Thyroid gland (tissue), 4 donors: ENCODE results near the gene MEAF6. TPM values are rescaled to one million over a fixed set of nuclear protein-coding genes. Genes with fewer than 3 reads are reported as not detected.

Experiments
- DNase-seq, 2 donors: peaks; one replicate each; pipeline ENCODE4 v3.0.0-alpha.2; 2019
- H3K27ac ChIP-seq, 3 donors: fragments of 200-600 bp; sonication (generic); 1 replicate in 2 of 3; 2 replicates in 1 of 3; pipeline ENCODE4 v1.5.1; 2016 to 2019; ENCODE audit warnings: mild to moderate bottlenecking in 1 of 3, moderate library complexity in 1 of 3
- H3K27me3 ChIP-seq: fragments of 200-600 bp; sonication (generic); one replicate; pipeline ENCODE4 v1.5.1; 2019
- H3K36me3 ChIP-seq, 2 donors: fragments of 200-600 bp; sonication (generic); one replicate each; pipeline ENCODE4 v1.5.1; 2016 to 2019
- H3K4me1 ChIP-seq, 2 donors: fragments of 200-600 bp; sonication (generic); one replicate each; pipeline ENCODE4 v1.5.1; 2017 to 2019
- H3K4me3 ChIP-seq, 3 donors: fragments of 200-600 bp; sonication (generic); replicated peaks in 1 of 3; 1 replicate in 2 of 3; 2 replicates in 1 of 3; pipeline ENCODE4 v1.5.1; 2016; ENCODE audit warnings: mild to moderate bottlenecking in 1 of 3
- H3K9me3 ChIP-seq: fragments of 200-600 bp; sonication (generic); one replicate; pipeline ENCODE4 v1.5.1; 2017
- POLR2A ChIP-seq, 2 donors: fragments of 450-650 bp; IDR thresholded peaks; one replicate each; pipeline ENCODE4 v1.6.1; 2017; ENCODE audit warnings: antibody characterized with exemption in 2 of 2, mild to moderate bottlenecking in 2 of 2, moderate library complexity in 1 of 2
- WGBS, 2 donors: methylation state at CpG; one replicate each; pipeline ENCODE4 v1.1.5; 2017; 5-methylcytosine and 5-hydroxymethylcytosine counted together
- intact Hi-C: fragments of 100-400 bp; cut with DNase I; formaldehyde crosslinking; loops from one replicate; pipeline ENCODE4 v1.15.1; 2023
- total RNA-seq, 4 donors: library from RNA; depleted of rRNA; stranded (reverse); fragments of >200 nt; gene quantifications; one replicate each; pipeline ENCODE4 v1.2.3, GENCODE V29; 2016
- TF ChIP-seq, protein P1 (sequence below), 6 experiments: fragments of 200-600 bp in 3 of 6; fragments of 450-650 bp in 3 of 6; sonication (generic) in 3 of 6; IDR thresholded peaks; one replicate each; pipeline ENCODE4 v1.5.1; 2016 to 2019; ENCODE audit warnings: antibody characterized with exemption in 6 of 6, mild to moderate bottlenecking in 2 of 6, inconsistent platforms in 1 of 6, moderate library complexity in 1 of 6

The MEAF6 gene
- total RNA-seq, 4 donors from 2014 or later = 78.9 to 109 (median 92.7) TPM

DNA sequence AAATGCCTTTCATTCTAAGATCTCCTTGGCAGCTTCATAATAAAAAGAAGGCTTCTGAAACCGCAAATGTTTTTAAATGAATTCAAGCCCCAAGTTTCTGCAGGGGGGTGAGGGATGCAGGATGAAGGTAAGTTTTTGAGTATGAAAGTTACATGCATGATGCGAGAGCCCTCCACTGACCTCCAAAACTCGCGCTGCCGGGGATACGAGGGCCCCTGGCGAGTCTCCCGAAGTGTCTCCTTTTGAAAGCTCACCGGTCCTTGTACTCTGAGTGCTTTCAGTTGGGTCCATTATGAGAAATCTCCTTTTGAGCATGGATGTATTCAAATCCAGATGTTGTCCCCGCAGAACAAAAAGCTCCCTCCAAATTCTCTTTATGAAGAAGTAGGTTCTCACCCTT is 59.0 kb downstream of the MEAF6 start:
- Histone ChIP-seq H3K27ac (no peak overlapping the region), H3K27me3 (no peaks in the 10 kb centered on the region), H3K4me3 (no peak overlapping the region), H3K9me3 (no peaks in the 10 kb centered on the region), H3K4me1 (no peaks in the 10 kb centered on the region), H3K36me3 (no peaks in the 10 kb centered on the region)
- 54 to 74% methylated on average over 10 of the region's 10 CpGs for WGBS, 2 donors
- TF ChIP-seq POLR2A (IDR thresholded peaks at IDR 0.05) = no peak
- TF ChIP-seq, protein P1, sequence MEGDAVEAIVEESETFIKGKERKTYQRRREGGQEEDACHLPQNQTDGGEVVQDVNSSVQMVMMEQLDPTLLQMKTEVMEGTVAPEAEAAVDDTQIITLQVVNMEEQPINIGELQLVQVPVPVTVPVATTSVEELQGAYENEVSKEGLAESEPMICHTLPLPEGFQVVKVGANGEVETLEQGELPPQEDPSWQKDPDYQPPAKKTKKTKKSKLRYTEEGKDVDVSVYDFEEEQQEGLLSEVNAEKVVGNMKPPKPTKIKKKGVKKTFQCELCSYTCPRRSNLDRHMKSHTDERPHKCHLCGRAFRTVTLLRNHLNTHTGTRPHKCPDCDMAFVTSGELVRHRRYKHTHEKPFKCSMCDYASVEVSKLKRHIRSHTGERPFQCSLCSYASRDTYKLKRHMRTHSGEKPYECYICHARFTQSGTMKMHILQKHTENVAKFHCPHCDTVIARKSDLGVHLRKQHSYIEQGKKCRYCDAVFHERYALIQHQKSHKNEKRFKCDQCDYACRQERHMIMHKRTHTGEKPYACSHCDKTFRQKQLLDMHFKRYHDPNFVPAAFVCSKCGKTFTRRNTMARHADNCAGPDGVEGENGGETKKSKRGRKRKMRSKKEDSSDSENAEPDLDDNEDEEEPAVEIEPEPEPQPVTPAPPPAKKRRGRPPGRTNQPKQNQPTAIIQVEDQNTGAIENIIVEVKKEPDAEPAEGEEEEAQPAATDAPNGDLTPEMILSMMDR (IDR thresholded peaks at IDR 0.05) = no peak
- intact Hi-C loops = loop anchor here (2.0 kb wide), 1 partner anchor 31 kb away; no protein-coding TSS in a partner anchor
- no peak for DNase-seq

GRCh38 chr1:37453647-37454046 is 60.9 kb downstream of the MEAF6 start:
- Histone ChIP-seq H3K36me3 (no peaks in the 10 kb centered on the region), H3K4me1 (no peaks in the 10 kb centered on the region), H3K4me3 (no peak overlapping the region), H3K27me3 (no peaks in the 10 kb centered on the region), H3K9me3 (no peaks in the 10 kb centered on the region), H3K27ac (no peak overlapping the region)
- WGBS, 2 donors = 74 to 89% methylated on average over 7 of the region's 7 CpGs
- TF ChIP-seq, protein P1 (IDR thresholded peaks at IDR 0.05) = no peak
- TF ChIP-seq POLR2A (IDR thresholded peaks at IDR 0.05) = no peak
- no peak for DNase-seq
- intact Hi-C loops = loop anchor here (2.0 to 5.0 kb wide), 2 partner anchors 33 to 229 kb away; no protein-coding TSS in a partner anchor

GRCh38 chr1:37452416-37452815 is 62.1 kb downstream of the MEAF6 start:
- intact Hi-C loops = loop anchor here (5.0 kb wide), 1 partner anchor 230 kb away; no protein-coding TSS in a partner anchor
- Histone ChIP-seq H3K4me1 (no peaks in the 10 kb centered on the region), H3K4me3 (no peak overlapping the region), H3K27ac (no peak overlapping the region), H3K36me3 (no peaks in the 10 kb centered on the region), H3K9me3 (no peaks in the 10 kb centered on the region), H3K27me3 (no peaks in the 10 kb centered on the region)
- no peak for TF ChIP-seq POLR2A (IDR thresholded peaks at IDR 0.05)
- TF ChIP-seq, protein P1 (IDR thresholded peaks at IDR 0.05) = no peak
- WGBS, 2 donors = 70 to 90% methylated on average over 4 to 5 of the region's 6 CpGs
- no peak for DNase-seq

- WGBS, 2 donors = 36 to 42% methylated on average over 5 of the region's 5 CpGs
- no peak overlapping the region for H3K27ac ChIP-seq
- DNase-seq = no peak
- H3K9me3 ChIP-seq = no peaks in the 10 kb centered on the region
- H3K27me3 ChIP-seq = no peaks in the 10 kb centered on the region
- no peaks in the 10 kb centered on the region for H3K36me3 ChIP-seq
- no peak for TF ChIP-seq POLR2A (IDR thresholded peaks at IDR 0.05)
- TF ChIP-seq, protein P1 (IDR thresholded peaks at IDR 0.05) = no peak
- intact Hi-C loops = loop anchor here (5.0 kb wide), 1 partner anchor 232 kb away; no protein-coding TSS in a partner anchor
- H3K4me1 ChIP-seq = no peaks in the 10 kb centered on the region
- H3K4me3 ChIP-seq = no peak overlapping the region
These were observed 64.6 kb downstream of the MEAF6 start for GRCh38 chr1:37449936-37450335.

DNA sequence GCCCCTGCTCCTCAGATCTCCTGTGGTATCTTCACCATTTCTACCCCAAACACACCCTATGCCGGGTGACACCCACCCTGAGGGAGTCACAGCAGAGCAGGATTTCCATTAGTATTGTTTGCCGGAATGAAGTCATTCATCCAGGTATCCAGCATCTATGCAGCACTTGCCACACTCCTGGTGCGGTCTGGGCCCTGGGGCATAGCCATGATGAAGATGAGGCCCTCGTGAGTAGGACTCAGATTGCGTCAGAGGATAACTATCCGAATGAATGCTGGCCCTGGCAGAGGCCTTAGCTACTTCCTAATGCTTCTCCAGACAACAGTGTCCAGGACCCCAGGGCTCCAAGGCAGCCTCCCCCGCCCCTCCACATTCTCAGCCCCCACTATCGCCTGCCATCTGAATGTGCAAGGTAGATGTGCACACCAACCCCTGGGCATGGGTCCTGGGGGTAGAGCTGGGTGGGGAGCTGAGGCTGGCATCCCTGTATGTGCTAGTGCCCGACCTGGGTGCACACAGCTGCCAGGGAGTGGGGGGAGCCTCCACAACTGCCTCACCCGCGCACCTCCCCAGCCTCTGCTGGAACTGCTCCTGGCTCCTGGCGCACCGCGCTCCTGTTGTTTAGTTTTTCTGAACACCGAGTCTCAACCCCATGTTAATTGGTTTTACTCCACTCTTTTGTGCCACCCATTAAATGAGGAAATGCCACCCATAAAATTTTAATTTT is 65.7 kb downstream of the MEAF6 start:
- no peaks in the 10 kb centered on the region for H3K36me3 ChIP-seq
- H3K27ac ChIP-seq = no peak overlapping the region
- intact Hi-C loops = no loop called here
- H3K9me3 ChIP-seq = no peaks in the 10 kb centered on the region
- no peaks in the 10 kb centered on the region for H3K27me3 ChIP-seq
- no peak for TF ChIP-seq POLR2A (IDR thresholded peaks at IDR 0.05)
- TF ChIP-seq, protein P1 (IDR thresholded peaks at IDR 0.05) = no peak
- no peaks in the 10 kb centered on the region for H3K4me1 ChIP-seq
- WGBS, 2 donors = 55 to 62% methylated on average over 15 of the region's 15 CpGs
- DNase-seq = no peak
- no peak overlapping the region for H3K4me3 ChIP-seq
